PFSK-1 (cell line): ENCODE results near the gene DNAAF3.

Source experiments
- REST ChIP-seq, 2 experiments: IDR thresholded peaks; 2 replicates each; pipeline versions ENCODE4 v1.6.1 to v1.8.0; 2011 to 2012; ENCODE audit warnings: low read depth in 2 of 2, low read length in 2 of 2, control low read depth in 1 of 2, inconsistent platforms in 1 of 2, mild to moderate bottlenecking in 1 of 2, moderate library complexity in 1 of 2; ENCODE audit not compliant: insufficient read depth in 1 of 2
- SIN3A ChIP-seq: IDR thresholded peaks from 2 replicates; pipeline ENCODE4 v1.6.1; 2012; ENCODE audit warnings: mild to moderate bottlenecking, low read length, moderate library complexity, borderline replicate concordance; ENCODE audit not compliant: insufficient read depth

GRCh38 chr19:55131421-55131820 lies 35.0 kb downstream of the DNAAF3 start:
- TF ChIP-seq SIN3A (no peak), REST (IDR thresholded peaks at IDR 0.05; ENCODE audit: insufficient read depth in 1 of 2, low read depth in 2 of 2, low read length in 2 of 2) (no peak)
